Osteocyte (in vitro differentiated cells): ENCODE measurements around the gene UBASH3B. TPM values are rescaled to one million over a fixed set of nuclear protein-coding genes. Genes with fewer than 3 reads are reported as not detected.
A peak's percentile ranks its signal among the peaks of the same experiment; 100 is the strongest.

ENCODE experiments used
- DNase-seq: peaks from one replicate; pipeline ENCODE4 v3.0.0; 2021; ENCODE audit warnings: mixed read lengths; ENCODE audit not compliant: unreplicated experiment; ENCODE audit errors: extremely low spot score
- H3K27ac Mint-ChIP-seq: one replicate; pipeline ENCODE4 v1.8.0; 2021; ENCODE audit warnings: mild to moderate bottlenecking, mixed read lengths; ENCODE audit not compliant: unreplicated experiment
- H3K27me3 Mint-ChIP-seq: one replicate; pipeline ENCODE4 v1.8.0; 2021; ENCODE audit warnings: mixed read lengths; ENCODE audit not compliant: unreplicated experiment
- H3K36me3 Mint-ChIP-seq: one replicate; pipeline ENCODE4 v1.8.0; 2021; ENCODE audit warnings: mixed read lengths; ENCODE audit not compliant: unreplicated experiment
- H3K4me1 Mint-ChIP-seq: one replicate; pipeline ENCODE4 v1.8.0; 2021; ENCODE audit warnings: mixed read lengths; ENCODE audit not compliant: unreplicated experiment
- H3K4me3 Mint-ChIP-seq: one replicate; pipeline ENCODE4 v1.8.0; 2021; ENCODE audit warnings: mild to moderate bottlenecking, moderate library complexity, mixed read lengths; ENCODE audit not compliant: unreplicated experiment
- H3K9me3 Mint-ChIP-seq: one replicate; pipeline ENCODE4 v1.8.0; 2021; ENCODE audit warnings: mixed read lengths; ENCODE audit not compliant: unreplicated experiment
- CTCF ChIP-seq: fragments of 200-600 bp; sonication (generic); IDR thresholded peaks from 2 replicates; pipeline ENCODE4 v1.5.0; 2021; ENCODE audit warnings: antibody characterized with exemption, mild to moderate bottlenecking, moderate library complexity
- total RNA-seq: library from RNA; stranded (reverse); gene quantifications from 2 replicates; pipeline ENCODE4 v1.2.1, GENCODE V29; 2021

The UBASH3B gene
- total RNA-seq, 1 donor from 2014 or later, result 43.5 TPM

DNA sequence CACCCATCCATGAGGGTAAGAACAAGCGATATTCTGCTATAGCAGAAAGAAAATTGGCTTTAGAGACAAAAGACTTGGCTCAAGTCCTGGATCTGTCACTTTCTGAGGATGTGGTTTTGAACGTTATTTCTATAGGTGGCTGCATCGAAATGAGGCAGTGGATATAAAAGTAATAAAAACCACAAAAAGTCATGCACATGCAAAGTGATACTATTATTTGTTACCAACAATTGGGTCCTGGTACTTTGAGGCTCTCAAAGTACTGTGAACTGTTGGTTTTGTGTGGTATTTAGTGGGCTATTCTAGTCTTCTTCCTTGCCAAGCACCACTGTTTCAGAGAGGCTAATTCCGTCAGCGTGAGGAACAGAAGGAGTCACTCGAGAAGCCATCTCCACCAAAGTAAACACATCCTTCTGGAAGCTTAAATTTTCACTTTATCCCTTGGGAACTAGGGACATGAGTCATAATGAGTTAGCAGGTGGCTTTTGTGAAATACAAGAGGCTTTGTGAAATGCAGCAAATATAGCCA is 13.1 kb downstream of the UBASH3B start:
- peaks cover 80% of the 10 kb centered on the region for H3K4me1 Mint-ChIP-seq
- H3K9me3 Mint-ChIP-seq, result peaks cover 8% of the 10 kb centered on the region
- TF ChIP-seq CTCF, result no peak
- no peaks in the 10 kb centered on the region for H3K27me3 Mint-ChIP-seq
- H3K36me3 Mint-ChIP-seq, result peaks cover 7% of the 10 kb centered on the region
- no peak for DNase-seq
- H3K4me3 Mint-ChIP-seq, result no peak overlapping the region
- peak overlapping the region; percentile 80 for H3K27ac Mint-ChIP-seq

DNA sequence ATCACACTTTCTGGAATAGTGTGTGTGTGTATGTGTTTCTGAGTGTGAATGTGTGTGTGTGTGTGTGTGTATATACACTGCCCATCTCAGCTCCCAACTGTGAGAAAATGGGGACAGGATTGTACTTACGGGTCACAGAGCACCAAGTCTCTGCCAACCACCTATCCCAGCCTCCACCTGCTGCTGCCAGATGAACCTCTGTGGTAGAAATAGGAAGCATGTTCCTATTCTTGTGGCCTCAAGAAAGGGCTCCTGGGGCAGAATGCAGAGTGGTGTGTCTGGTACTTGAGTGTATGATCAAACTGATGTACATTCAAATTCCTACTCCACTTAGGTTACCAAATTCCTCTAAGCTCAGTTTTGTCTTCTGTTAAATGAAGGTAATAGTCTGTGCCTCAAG is 14.6 kb downstream of the UBASH3B start:
- H3K36me3 Mint-ChIP-seq, result peaks cover 7% of the 10 kb centered on the region
- H3K4me3 Mint-ChIP-seq, result no peak overlapping the region
- DNase-seq, result no peak
- TF ChIP-seq CTCF, result no peak
- no peak overlapping the region for H3K27ac Mint-ChIP-seq
- no peaks in the 10 kb centered on the region for H3K27me3 Mint-ChIP-seq
- H3K4me1 Mint-ChIP-seq, result peaks cover 76% of the 10 kb centered on the region
- peaks cover 8% of the 10 kb centered on the region for H3K9me3 Mint-ChIP-seq

GRCh38 chr11:122671400-122671891 is 15.9 kb downstream of the UBASH3B start:
- peak overlapping the region; percentile 94 for H3K27ac Mint-ChIP-seq
- H3K4me1 Mint-ChIP-seq, result peaks cover 72% of the 10 kb centered on the region
- no peak for DNase-seq
- H3K9me3 Mint-ChIP-seq, result peaks cover 8% of the 10 kb centered on the region
- peak; percentile 15 for TF ChIP-seq CTCF
- no peaks in the 10 kb centered on the region for H3K27me3 Mint-ChIP-seq
- H3K36me3 Mint-ChIP-seq, result peaks cover 7% of the 10 kb centered on the region
- H3K4me3 Mint-ChIP-seq, result peak overlapping the region; percentile 44

DNA sequence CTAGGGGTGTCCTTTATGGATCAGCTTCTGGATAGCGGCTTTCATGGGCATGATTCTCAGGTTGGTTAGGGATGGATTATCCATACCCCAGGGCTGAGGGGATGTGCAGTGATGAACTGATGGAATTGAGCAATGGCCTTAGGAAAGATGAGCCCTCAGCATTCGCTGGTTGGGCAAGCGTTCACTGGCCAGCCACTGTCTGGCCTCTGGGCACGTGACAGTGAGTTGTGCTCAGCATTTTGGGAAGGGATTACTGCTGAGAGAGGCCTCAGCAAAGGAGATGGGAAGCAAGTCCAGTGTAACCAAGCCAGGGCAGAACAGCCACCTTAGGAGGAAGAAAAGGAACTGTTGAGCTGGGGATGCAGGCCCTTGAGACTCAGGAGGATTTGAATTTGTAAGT is 17.4 kb downstream of the UBASH3B start:
- H3K36me3 Mint-ChIP-seq, result peaks cover 7% of the 10 kb centered on the region
- DNase-seq, result no peak
- no peaks in the 10 kb centered on the region for H3K27me3 Mint-ChIP-seq
- TF ChIP-seq CTCF, result no peak
- H3K27ac Mint-ChIP-seq, result peak overlapping the region; percentile 94
- no peak overlapping the region for H3K4me3 Mint-ChIP-seq
- H3K4me1 Mint-ChIP-seq, result peaks cover 65% of the 10 kb centered on the region
- H3K9me3 Mint-ChIP-seq, result peaks cover 8% of the 10 kb centered on the region

DNA sequence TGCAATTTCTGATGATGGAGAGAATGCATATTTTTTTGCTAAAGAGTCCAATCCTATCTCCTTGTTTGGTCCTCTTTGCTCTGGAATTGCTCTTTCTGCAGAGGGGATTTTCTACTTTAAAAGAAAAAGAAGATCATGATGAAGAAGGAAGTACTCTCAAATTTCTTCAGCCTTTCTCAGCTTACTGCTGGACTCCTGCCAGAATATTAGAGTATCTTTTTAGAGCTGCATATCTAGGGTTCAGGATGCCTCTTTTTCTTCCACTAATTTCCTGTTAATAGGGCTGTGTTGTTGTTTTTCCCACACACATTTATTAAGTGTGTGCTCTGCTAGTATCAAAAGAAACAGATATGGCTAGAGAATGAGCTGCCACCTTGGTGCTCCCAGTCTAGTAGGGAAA is 18.2 kb downstream of the UBASH3B start:
- no peak for TF ChIP-seq CTCF
- no peaks in the 10 kb centered on the region for H3K27me3 Mint-ChIP-seq
- H3K27ac Mint-ChIP-seq, result peak overlapping the region; percentile 59
- H3K36me3 Mint-ChIP-seq, result peaks cover 7% of the 10 kb centered on the region
- no peak for DNase-seq
- H3K4me3 Mint-ChIP-seq, result no peak overlapping the region
- peaks cover 58% of the 10 kb centered on the region for H3K4me1 Mint-ChIP-seq
- H3K9me3 Mint-ChIP-seq, result peaks cover 8% of the 10 kb centered on the region
